ENCODE measurements around the gene ANKRD27.

Gene ANKRD27

DNA sequence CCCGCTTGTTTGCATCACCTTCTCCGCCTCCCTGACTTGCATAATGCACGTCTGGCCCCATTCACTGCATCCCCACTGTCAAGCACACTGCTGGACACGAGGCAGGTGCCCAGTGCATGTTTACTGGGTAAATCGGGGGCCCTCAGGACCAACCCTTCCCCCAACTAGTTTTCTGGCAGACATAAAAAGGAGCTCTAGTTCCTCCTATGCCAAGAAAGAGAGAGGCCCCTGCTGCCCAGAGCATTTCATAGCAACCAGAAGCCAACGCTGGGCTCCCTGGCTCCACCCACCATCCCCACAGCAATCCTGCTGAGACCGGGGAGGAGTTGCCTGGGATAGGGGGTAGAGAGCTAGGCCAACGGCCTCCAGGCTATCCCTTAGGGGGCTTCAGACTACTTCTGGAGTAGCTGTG, 23.2 kb downstream of the ANKRD27 start:
- Histone ChIP-seq H3K79me2 (ENCODE audit: control insufficient read depth, insufficient read depth, low read length, poor library complexity) (peaks cover 2% of the 10 kb centered on the region), H3K9ac (ENCODE audit: low read length) (no peak overlapping the region), H2BK12ac (ENCODE audit: low read length) (no peak overlapping the region), H2BK120ac (ENCODE audit: insufficient read depth, low read length, poor library complexity) (no peak overlapping the region), H3K4ac (ENCODE audit: low read depth, low read length) (no peak overlapping the region), H2AK5ac (ENCODE audit: low read length) (no peak overlapping the region), H3K27ac (ENCODE audit: low read depth, low read length) (no peak overlapping the region), H3K79me1 (ENCODE audit: low read length) (no peaks in the 10 kb centered on the region), H3K4me2 (ENCODE audit: low read length) (no peak overlapping the region), H3K14ac (ENCODE audit: low read length) (no peak overlapping the region), H2BK5ac (ENCODE audit: low read depth, low read length, poor library complexity) (no peak overlapping the region), H3K23ac (ENCODE audit: low read length) (no peak overlapping the region), H2AFZ (ENCODE audit: insufficient read depth, low read length, poor library complexity) (no peak overlapping the region), H3K36me3 (ENCODE audit: control insufficient read depth in 1 of 2, insufficient read depth in 2 of 2, low read length in 2 of 2) (peaks cover 24 to 29% of the 10 kb centered on the region in 2 experiments), H3K9me3 (ENCODE audit: insufficient read depth, low read depth, low read length) (no peaks in the 10 kb centered on the region), H4K12ac (ENCODE audit: low read depth, low read length) (no peak overlapping the region), H3K4me1 (ENCODE audit: control insufficient read depth in 1 of 2, insufficient read depth in 2 of 2, low read length in 2 of 2) (peaks cover 0 to 6% of the 10 kb centered on the region in 2 experiments), H3K27me3 (ENCODE audit: insufficient read depth, low read length) (no peaks in the 10 kb centered on the region), H3K18ac (ENCODE audit: low read length) (no peak overlapping the region), H4K8ac (ENCODE audit: low read depth, low read length) (no peak overlapping the region), H3K4me3 (ENCODE audit: low read depth, low read length) (no peak overlapping the region), H4K91ac (ENCODE audit: low read depth, low read length) (no peak overlapping the region)
- no CpG with 5 or more reads among the region's 8 CpGs for WGBS (ENCODE audit: extremely low coverage, insufficient coverage, insufficient read length)
- DNase-seq: peak in 1 of 2 donors; percentile 39

DNA sequence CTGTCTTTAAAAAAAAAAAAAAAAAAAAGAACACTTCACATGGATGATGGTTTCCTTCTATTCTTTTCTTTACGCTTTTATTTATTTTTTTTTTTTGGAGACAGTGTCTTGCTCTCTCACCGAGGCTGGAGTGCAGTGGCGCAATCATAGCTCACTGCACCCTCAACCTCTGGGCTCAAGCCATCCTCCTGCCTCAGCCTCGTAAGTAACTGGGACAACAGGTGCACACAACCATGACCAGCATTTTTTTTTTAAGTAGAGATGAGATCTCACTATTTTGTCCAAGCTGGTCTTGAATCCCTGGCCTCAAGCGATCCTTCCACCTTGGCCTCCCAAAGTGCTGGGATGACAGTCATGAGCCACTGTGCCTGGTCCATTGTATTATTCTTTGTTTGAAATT, 24.3 kb downstream of the ANKRD27 start:
- DNase-seq: peak; percentile 30 to 51
- Histone ChIP-seq H4K8ac (ENCODE audit: low read depth, low read length) (no peak overlapping the region), H2AFZ (ENCODE audit: insufficient read depth, low read length, poor library complexity) (no peak overlapping the region), H3K9ac (ENCODE audit: low read length) (no peak overlapping the region), H3K9me3 (ENCODE audit: insufficient read depth, low read depth, low read length) (no peaks in the 10 kb centered on the region), H3K4ac (ENCODE audit: low read depth, low read length) (no peak overlapping the region), H3K14ac (ENCODE audit: low read length) (no peak overlapping the region), H3K79me2 (ENCODE audit: control insufficient read depth, insufficient read depth, low read length, poor library complexity) (peaks cover 2% of the 10 kb centered on the region), H3K23ac (ENCODE audit: low read length) (no peak overlapping the region), H4K12ac (ENCODE audit: low read depth, low read length) (no peak overlapping the region), H2BK12ac (ENCODE audit: low read length) (no peak overlapping the region), H3K4me3 (ENCODE audit: low read depth, low read length) (no peak overlapping the region), H3K4me1 (ENCODE audit: control insufficient read depth in 1 of 2, insufficient read depth in 2 of 2, low read length in 2 of 2) (peaks cover 0 to 6% of the 10 kb centered on the region in 2 experiments), H3K4me2 (ENCODE audit: low read length) (no peak overlapping the region), H2BK5ac (ENCODE audit: low read depth, low read length, poor library complexity) (no peak overlapping the region), H3K18ac (ENCODE audit: low read length) (no peak overlapping the region), H4K91ac (ENCODE audit: low read depth, low read length) (no peak overlapping the region), H3K27ac (ENCODE audit: low read depth, low read length) (no peak overlapping the region), H2BK120ac (ENCODE audit: insufficient read depth, low read length, poor library complexity) (no peak overlapping the region), H3K27me3 (ENCODE audit: insufficient read depth, low read length) (no peaks in the 10 kb centered on the region), H2AK5ac (ENCODE audit: low read length) (no peak overlapping the region), H3K36me3 (ENCODE audit: control insufficient read depth in 1 of 2, insufficient read depth in 2 of 2, low read length in 2 of 2) (peaks cover 25% of the 10 kb centered on the region in 2 experiments), H3K79me1 (ENCODE audit: low read length) (no peaks in the 10 kb centered on the region)
- WGBS (ENCODE audit: extremely low coverage, insufficient coverage, insufficient read length): no CpG with 5 or more reads among the region's 5 CpGs

DNA sequence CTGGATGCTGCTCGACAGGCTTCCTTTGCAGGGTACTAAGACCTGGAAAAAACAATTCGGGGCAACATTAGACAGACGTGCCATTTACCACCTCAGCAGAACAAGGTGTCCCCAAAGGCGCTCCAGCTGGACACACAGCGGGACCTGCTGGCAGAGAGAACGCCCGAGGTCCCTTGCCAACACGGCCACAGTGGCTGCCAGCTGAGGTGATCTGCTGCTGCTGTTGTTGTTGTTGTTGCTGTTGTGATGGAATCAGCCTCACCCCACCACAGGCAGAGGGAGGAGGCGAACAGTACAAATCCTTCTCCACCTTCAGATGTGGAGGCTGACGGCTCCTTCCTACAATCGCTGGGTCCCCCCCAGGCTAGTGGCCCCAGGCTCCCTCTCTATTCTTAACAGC, 25.2 kb downstream of the ANKRD27 start:
- H2AFZ ChIP-seq (ENCODE audit: insufficient read depth, low read length, poor library complexity): no peak overlapping the region
- H3K4me1 ChIP-seq (ENCODE audit: control insufficient read depth in 1 of 2, insufficient read depth in 2 of 2, low read length in 2 of 2): peaks cover 0 to 6% of the 10 kb centered on the region in 2 experiments
- H2AK5ac ChIP-seq (ENCODE audit: low read length): no peak overlapping the region
- H4K12ac ChIP-seq (ENCODE audit: low read depth, low read length): no peak overlapping the region
- H3K23ac ChIP-seq (ENCODE audit: low read length): no peak overlapping the region
- H3K27me3 ChIP-seq (ENCODE audit: insufficient read depth, low read length): no peaks in the 10 kb centered on the region
- H3K4ac ChIP-seq (ENCODE audit: low read depth, low read length): no peak overlapping the region
- peaks cover 2% of the 10 kb centered on the region for H3K79me2 ChIP-seq (ENCODE audit: control insufficient read depth, insufficient read depth, low read length, poor library complexity)
- no peak overlapping the region for H3K14ac ChIP-seq (ENCODE audit: low read length)
- no peaks in the 10 kb centered on the region for H3K9me3 ChIP-seq (ENCODE audit: insufficient read depth, low read depth, low read length)
- H3K79me1 ChIP-seq (ENCODE audit: low read length): no peaks in the 10 kb centered on the region
- H2BK120ac ChIP-seq (ENCODE audit: insufficient read depth, low read length, poor library complexity): no peak overlapping the region
- no peak overlapping the region for H4K91ac ChIP-seq (ENCODE audit: low read depth, low read length)
- peaks cover 21 to 26% of the 10 kb centered on the region in 2 experiments for H3K36me3 ChIP-seq (ENCODE audit: control insufficient read depth in 1 of 2, insufficient read depth in 2 of 2, low read length in 2 of 2)
- DNase-seq: no peak
- no peak overlapping the region for H3K18ac ChIP-seq (ENCODE audit: low read length)
- H2BK12ac ChIP-seq (ENCODE audit: low read length): no peak overlapping the region
- H3K4me2 ChIP-seq (ENCODE audit: low read length): no peak overlapping the region
- H2BK5ac ChIP-seq (ENCODE audit: low read depth, low read length, poor library complexity): no peak overlapping the region
- no peak overlapping the region for H3K4me3 ChIP-seq (ENCODE audit: low read depth, low read length)
- no peak overlapping the region for H3K9ac ChIP-seq (ENCODE audit: low read length)
- no peak overlapping the region for H4K8ac ChIP-seq (ENCODE audit: low read depth, low read length)
- no CpG with 5 or more reads among the region's 11 CpGs for WGBS (ENCODE audit: extremely low coverage, insufficient coverage, insufficient read length)
- no peak overlapping the region for H3K27ac ChIP-seq (ENCODE audit: low read depth, low read length)

DNA sequence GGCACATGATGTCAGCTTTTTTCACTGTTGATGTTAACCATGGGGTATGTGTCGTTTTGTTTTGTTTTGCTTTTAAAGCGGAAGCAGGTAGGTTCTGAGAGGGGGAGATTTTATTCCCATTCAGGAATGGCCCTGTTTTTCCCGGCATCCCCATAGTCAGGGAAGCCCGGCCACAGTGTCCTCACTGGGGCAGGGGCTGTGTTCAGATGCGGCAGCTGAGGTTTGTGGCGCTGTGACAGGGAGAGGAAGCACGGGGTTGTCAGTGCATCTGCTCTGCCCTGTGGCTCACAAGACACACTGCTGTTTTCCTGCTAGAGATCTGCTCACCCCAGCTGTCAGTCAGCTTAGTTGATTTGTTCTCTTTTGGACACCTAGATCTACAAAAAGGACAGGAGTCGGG, 27.6 kb downstream of the ANKRD27 start:
- no peak overlapping the region for H2BK12ac ChIP-seq (ENCODE audit: low read length)
- H3K79me1 ChIP-seq (ENCODE audit: low read length): no peaks in the 10 kb centered on the region
- no peak overlapping the region for H4K8ac ChIP-seq (ENCODE audit: low read depth, low read length)
- no peak overlapping the region for H3K14ac ChIP-seq (ENCODE audit: low read length)
- no peak overlapping the region for H2BK120ac ChIP-seq (ENCODE audit: insufficient read depth, low read length, poor library complexity)
- no peak overlapping the region for H3K4me3 ChIP-seq (ENCODE audit: low read depth, low read length)
- H3K23ac ChIP-seq (ENCODE audit: low read length): peak overlapping the region; percentile 12
- H3K27me3 ChIP-seq (ENCODE audit: insufficient read depth, low read length): no peaks in the 10 kb centered on the region
- H3K4me1 ChIP-seq (ENCODE audit: control insufficient read depth in 1 of 2, insufficient read depth in 2 of 2, low read length in 2 of 2): peaks cover 0 to 2% of the 10 kb centered on the region in 2 experiments
- H3K4ac ChIP-seq (ENCODE audit: low read depth, low read length): no peak overlapping the region
- no peak overlapping the region for H4K12ac ChIP-seq (ENCODE audit: low read depth, low read length)
- DNase-seq: no peak
- peak overlapping the region; percentile 55 for H3K9ac ChIP-seq (ENCODE audit: low read length)
- H2AK5ac ChIP-seq (ENCODE audit: low read length): no peak overlapping the region
- no peak overlapping the region for H4K91ac ChIP-seq (ENCODE audit: low read depth, low read length)
- peaks cover 35 to 44% of the 10 kb centered on the region in 2 experiments for H3K36me3 ChIP-seq (ENCODE audit: control insufficient read depth in 1 of 2, insufficient read depth in 2 of 2, low read length in 2 of 2)
- peaks cover 2% of the 10 kb centered on the region for H3K9me3 ChIP-seq (ENCODE audit: insufficient read depth, low read depth, low read length)
- WGBS (ENCODE audit: extremely low coverage, insufficient coverage, insufficient read length): no CpG with 5 or more reads among the region's 8 CpGs
- no peaks in the 10 kb centered on the region for H3K79me2 ChIP-seq (ENCODE audit: control insufficient read depth, insufficient read depth, low read length, poor library complexity)
- no peak overlapping the region for H2BK5ac ChIP-seq (ENCODE audit: low read depth, low read length, poor library complexity)
- no peak overlapping the region for H3K18ac ChIP-seq (ENCODE audit: low read length)
- no peak overlapping the region for H2AFZ ChIP-seq (ENCODE audit: insufficient read depth, low read length, poor library complexity)
- H3K4me2 ChIP-seq (ENCODE audit: low read length): no peak overlapping the region
- H3K27ac ChIP-seq (ENCODE audit: low read depth, low read length): no peak overlapping the region

Measured in trophoblast cell (in vitro differentiated cells and primary cell).